IMR-90 (cell line): ENCODE measurements around the gene BRME1. TPM values are rescaled to one million over a fixed set of nuclear protein-coding genes. Genes with fewer than 3 reads are reported as not detected.

Source experiments
- ATAC-seq: fragments of 200-7000 bp; cut with Tn5 transposase; 2 replicates; pipeline ENCODE4 v1.9.1; 2020; ENCODE audit warnings: low read depth, mild to moderate bottlenecking, moderate library complexity
- BruUV-seq: library from RNA; stranded (reverse); fragments of 400-500 nt; replicated peaks from 2 replicates; lab custom pipeline; 2021; lab: Mats Ljungman, UMichigan
- CTCF ChIA-PET: fragments of 300-600 bp; formaldehyde crosslinking; extraction: SDS; loops from one replicate; lab custom pipeline; 2021; ENCODE audit warnings: antibody characterized with exemption; lab: Yijun Ruan, JAX
- POLR2A ChIA-PET: fragments of 300-600 bp; sonication (Branson Sonifier 250); formaldehyde crosslinking; loops from one replicate; lab custom pipeline; 2022; ENCODE audit warnings: antibody characterized with exemption; ENCODE audit not compliant: unreplicated experiment; lab: Charles Lee
- DNase-seq: peaks from one replicate; pipeline ENCODE4 v3.0.0; 2013
- H2AFZ ChIP-seq: replicated peaks from 2 replicates; pipeline ENCODE3; 2013; ENCODE audit warnings: low read length, mild to moderate bottlenecking; ENCODE audit not compliant: poor library complexity
- H2AK5ac ChIP-seq: 2 replicates; pipeline ENCODE4 v1.6.1; 2013; ENCODE audit warnings: low read depth, low read length, inconsistent platforms
- H2AK9ac ChIP-seq: replicated peaks from 2 replicates; pipeline ENCODE3; 2013; ENCODE audit warnings: mild to moderate bottlenecking, low read depth, low read length, moderate library complexity; ENCODE audit not compliant: poor library complexity
- H2BK120ac ChIP-seq: 2 replicates; pipeline ENCODE4 v1.6.1; 2013; ENCODE audit warnings: low read depth, low read length, inconsistent platforms
- H2BK15ac ChIP-seq: 3 replicates; pipeline ENCODE4 v1.6.1; 2013; ENCODE audit warnings: low read depth, low read length, inconsistent platforms
- H2BK20ac ChIP-seq: 2 replicates; pipeline ENCODE4 v1.6.1; 2013; ENCODE audit warnings: low read depth, mild to moderate bottlenecking, inconsistent platforms, low read length, moderate library complexity
- H2BK5ac ChIP-seq: 2 replicates; pipeline ENCODE4 v1.6.1; 2013; ENCODE audit warnings: mild to moderate bottlenecking, low read depth, low read length, inconsistent platforms; ENCODE audit not compliant: poor library complexity, severe bottlenecking
- H3K14ac ChIP-seq: replicated peaks from 2 replicates; pipeline ENCODE4 v1.6.1; 2013; ENCODE audit warnings: low read depth, low read length, inconsistent platforms
- H3K18ac ChIP-seq: 2 replicates; pipeline ENCODE4 v1.6.1; 2013; ENCODE audit warnings: low read depth, low read length, control low read depth
- H3K23ac ChIP-seq: 2 replicates; pipeline ENCODE4 v1.6.1; 2013; ENCODE audit warnings: low read depth, low read length, inconsistent platforms
- H3K27ac ChIP-seq: 2 replicates; pipeline ENCODE4 v1.5.1; 2013; ENCODE audit warnings: mild to moderate bottlenecking, control low read depth, low read length; ENCODE audit not compliant: insufficient read depth
- H3K27me3 ChIP-seq: 2 replicates; pipeline ENCODE4 v1.6.1; 2013; ENCODE audit warnings: low read length; ENCODE audit not compliant: control insufficient read depth, insufficient read depth
- H3K36me3 ChIP-seq: 2 replicates; pipeline ENCODE4 v1.6.1; 2013; ENCODE audit warnings: low read length, mixed read lengths; ENCODE audit not compliant: control insufficient read depth, insufficient read depth
- H3K4ac ChIP-seq: 2 replicates; pipeline ENCODE4 v1.6.1; 2013; ENCODE audit warnings: low read depth, low read length, inconsistent platforms
- H3K4me1 ChIP-seq: 2 replicates; pipeline ENCODE4 v1.6.1; 2013; ENCODE audit warnings: low read length, mixed read lengths; ENCODE audit not compliant: control insufficient read depth, insufficient read depth
- H3K4me2 ChIP-seq: 2 replicates; pipeline ENCODE4 v1.6.1; 2013; ENCODE audit warnings: low read depth, mild to moderate bottlenecking, control low read depth, low read length, moderate library complexity
- H3K4me3 ChIP-seq: 2 replicates; pipeline ENCODE4 v1.5.1; 2013; ENCODE audit warnings: low read depth, mild to moderate bottlenecking, control low read depth, low read length, moderate library complexity; ENCODE audit not compliant: insufficient read depth
- H3K56ac ChIP-seq: 2 replicates; pipeline ENCODE4 v1.6.1; 2013; ENCODE audit warnings: low read length, inconsistent platforms; ENCODE audit not compliant: insufficient read depth; ENCODE audit errors: extremely low read depth
- H3K79me1 ChIP-seq, 2 experiments: 2 replicates each; pipeline ENCODE4 v1.6.1; 2013; ENCODE audit warnings: low read length in 2 of 2, inconsistent platforms in 1 of 2, low read depth in 1 of 2
- H3K9ac ChIP-seq: 2 replicates; pipeline ENCODE4 v1.6.1; 2013; ENCODE audit warnings: low read depth, low read length, control low read depth
- H3K9me1 ChIP-seq: 2 replicates; pipeline ENCODE4 v1.6.1; 2013; ENCODE audit warnings: low read length, inconsistent platforms; ENCODE audit not compliant: insufficient read depth
- H3K9me3 ChIP-seq: 2 replicates; pipeline ENCODE4 v1.6.1; 2013; ENCODE audit warnings: low read length; ENCODE audit not compliant: control insufficient read depth, insufficient read depth
- H4K20me1 ChIP-seq: 2 replicates; pipeline ENCODE4 v1.6.1; 2013; ENCODE audit warnings: low read length, inconsistent platforms; ENCODE audit not compliant: insufficient read depth
- H4K5ac ChIP-seq: 2 replicates; pipeline ENCODE4 v1.6.1; 2013; ENCODE audit warnings: mild to moderate bottlenecking, low read depth, low read length, control low read depth
- H4K8ac ChIP-seq, 2 experiments: 2 replicates each; pipeline ENCODE4 v1.6.1; 2013; ENCODE audit warnings: low read depth in 2 of 2, low read length in 2 of 2, control low read depth in 1 of 2, inconsistent platforms in 1 of 2
- H4K91ac ChIP-seq: 2 replicates; pipeline ENCODE4 v1.6.1; 2013; ENCODE audit warnings: low read depth, low read length, inconsistent platforms; ENCODE audit not compliant: insufficient read depth
- BHLHE40 ChIP-seq: fragments of 150-350 bp; IDR thresholded peaks from 2 replicates; pipeline ENCODE4 v1.6.1; 2016; ENCODE audit warnings: mild to moderate bottlenecking, low read depth, low read length
- CEBPB ChIP-seq: IDR thresholded peaks from 2 replicates; pipeline ENCODE4 v1.6.1; 2012; ENCODE audit warnings: low read depth, low read length, improper control_type of control experiment
- CHD1 ChIP-seq: IDR thresholded peaks from 2 replicates; pipeline ENCODE4 v1.6.1; 2012; ENCODE audit warnings: low read depth, low read length, improper control_type of control experiment
- FOS ChIP-seq: fragments of 150-350 bp; IDR thresholded peaks from 2 replicates; pipeline ENCODE4 v1.6.1; 2016; ENCODE audit warnings: low read depth, low read length
- MAFK ChIP-seq: IDR thresholded peaks from 2 replicates; pipeline ENCODE4 v1.6.1; 2012; ENCODE audit warnings: low read depth, low read length, improper control_type of control experiment
- MAZ ChIP-seq: IDR thresholded peaks from 2 replicates; pipeline ENCODE4 v1.6.1; 2012; ENCODE audit warnings: low read depth, mild to moderate bottlenecking, low read length, improper control_type of control experiment, moderate library complexity, borderline replicate concordance
- MXI1 ChIP-seq: IDR thresholded peaks from 2 replicates; pipeline ENCODE4 v1.6.1; 2012; ENCODE audit warnings: low read depth, mild to moderate bottlenecking, low read length, moderate library complexity, borderline replicate concordance
- NFE2L2 ChIP-seq: fragments of 150-350 bp; IDR thresholded peaks from 2 replicates; pipeline ENCODE4 v1.6.1; 2016; ENCODE audit warnings: low read depth, mild to moderate bottlenecking, low read length
- POLR2A ChIP-seq: IDR thresholded peaks from 2 replicates; pipeline ENCODE4 v1.6.1; 2012; ENCODE audit warnings: mild to moderate bottlenecking, low read depth, low read length
- RAD21 ChIP-seq: IDR thresholded peaks from 2 replicates; pipeline ENCODE4 v1.6.1; 2012; ENCODE audit warnings: low read length, improper control_type of control experiment
- RCOR1 ChIP-seq: IDR thresholded peaks from 2 replicates; pipeline ENCODE4 v1.6.1; 2012; ENCODE audit warnings: mild to moderate bottlenecking, low read length, improper control_type of control experiment; ENCODE audit not compliant: insufficient replicate concordance
- RFX5 ChIP-seq: IDR thresholded peaks from 2 replicates; pipeline ENCODE4 v1.8.0; 2012; ENCODE audit warnings: low read depth, mild to moderate bottlenecking, low read length, moderate library complexity
- SMC3 ChIP-seq: fragments of 150-350 bp; IDR thresholded peaks from 2 replicates; pipeline ENCODE4 v1.6.1; 2016; ENCODE audit warnings: low read depth, mild to moderate bottlenecking, antibody characterized with exemption, low read length, moderate library complexity
- WGBS, 2 experiments: methylation state at CpG; one replicate each; pipeline versions ENCODE4 v1.1.5 to v1.1.7; 2013; ENCODE audit warnings: missing lambda C conversion rate in 2 of 2; ENCODE audit not compliant: insufficient read length in 1 of 2; ENCODE audit errors: extremely low coverage in 2 of 2; 5-methylcytosine and 5-hydroxymethylcytosine counted together
- dilution Hi-C: fragments of 300-500 bp; cut with HindIII; formaldehyde crosslinking; loops from one replicate; pipeline ENCODE4 v1.14.3; 2018; ENCODE audit warnings: low sequenced_read_pairs; ENCODE audit not compliant: unreplicated experiment
- in situ Hi-C: fragments of 300-500 bp; cut with MboI; formaldehyde crosslinking; loops from 3 replicates; pipeline ENCODE4 v1.14.3; 2019; ENCODE audit warnings: low sequenced_read_pairs, inconsistent platforms, mixed read lengths
- intact Hi-C: fragments of 100-400 bp; cut with micrococcal nuclease; formaldehyde crosslinking; loops from 2 replicates; pipeline ENCODE4 v1.10.0; 2022
- polyA plus RNA-seq, 3 experiments: library from polyadenylated mRNA; depleted of rRNA; stranded (reverse); fragments of >200 nt; gene quantifications; 2 replicates each; pipeline ENCODE4 v1.2.3, GENCODE V29; 2012; ENCODE audit warnings: low replicate concordance in 1 of 3
- total RNA-seq: library from RNA; depleted of rRNA; stranded (reverse); fragments of >200 nt; gene quantifications from 2 replicates; pipeline ENCODE4 v1.2.3, GENCODE V29; 2012
- TF ChIP-seq, protein P1 (sequence below): conservative IDR thresholded peaks from 2 replicates; pipeline ENCODE4 v1.5.1; 2012; ENCODE audit warnings: mild to moderate bottlenecking, low read depth, low read length, improper control_type of control experiment
- TF ChIP-seq, protein P2 (sequence below): fragments of 150-350 bp; IDR thresholded peaks from 2 replicates; pipeline ENCODE4 v1.6.1; 2016; ENCODE audit warnings: low read depth, mild to moderate bottlenecking, low read length, moderate library complexity, borderline replicate concordance
- TF ChIP-seq, protein P3 (sequence below): fragments of 150-350 bp; IDR thresholded peaks from 2 replicates; pipeline ENCODE4 v1.6.1; 2017; ENCODE audit warnings: mild to moderate bottlenecking, antibody characterized with exemption, low read length, low read depth

Gene BRME1
- total and polyA plus RNA-seq, 2 of the 4 experiments (the other 2 are of a cell fraction): 0.18 to 0.38 TPM

DNA sequence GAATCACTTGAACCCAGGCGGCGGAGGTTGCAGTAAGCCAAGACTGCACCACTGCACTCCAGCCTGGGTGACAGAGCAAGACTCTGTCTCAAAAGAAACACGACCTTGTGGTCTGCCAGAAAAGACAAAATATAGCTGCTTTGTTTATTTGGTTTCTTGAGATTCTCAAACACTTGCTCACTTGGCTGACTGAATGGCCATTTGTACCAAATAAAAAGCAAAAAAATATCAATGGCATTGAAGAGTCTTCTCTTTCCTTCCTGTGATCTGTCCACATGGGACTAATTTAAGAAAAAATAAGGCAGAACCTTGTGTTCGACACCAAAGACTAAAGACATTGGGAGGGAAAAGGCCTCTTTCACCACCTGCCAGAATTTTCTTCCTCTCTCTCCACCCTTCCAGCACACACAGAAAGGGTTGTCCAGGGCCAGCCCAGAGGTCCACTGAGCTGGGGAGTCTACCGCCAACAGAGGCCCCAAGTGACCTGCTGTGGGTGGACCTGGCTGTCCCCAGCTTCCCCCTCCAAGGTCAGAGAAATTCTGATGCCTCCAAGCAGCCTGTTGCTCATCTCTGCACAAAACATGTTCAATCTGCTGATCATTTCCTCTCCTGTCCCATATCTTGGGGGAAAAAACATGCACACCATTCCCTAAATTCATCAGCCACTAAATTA lies 5.9 kb downstream of the BRME1 start:
- no peaks in the 10 kb centered on the region for H3K79me1 ChIP-seq
- H3K23ac ChIP-seq: no peak overlapping the region
- H2AFZ ChIP-seq: no peak overlapping the region
- peaks cover 3% of the 10 kb centered on the region; the same call in 1 of the 2 replicates for H4K20me1 ChIP-seq
- no peak overlapping the region for H4K8ac ChIP-seq
- no peak overlapping the region for H4K91ac ChIP-seq
- no peak overlapping the region for H2BK15ac ChIP-seq
- no TSS peak for BruUV-seq
- DNase-seq (peak; percentile 36), ATAC-seq (peak; percentile 76)
- H2AK5ac ChIP-seq: no peak overlapping the region
- ChIA-PET CTCF (no interaction called here), POLR2A (no interaction called here)
- 0% methylated on average over 1 of the region's 5 CpGs; no CpG with 5 or more reads in 1 of the 2 experiments for WGBS, 2 experiments
- no peaks in the 10 kb centered on the region for H3K9me3 ChIP-seq
- H3K9ac ChIP-seq: no peak overlapping the region
- intact Hi-C loops: no loop called here
- in situ Hi-C loops: loop anchor here (25.0 kb wide), 1 partner anchor 437 kb away; no protein-coding TSS in a partner anchor
- no peak overlapping the region for H3K4me3 ChIP-seq
- H3K36me3 ChIP-seq: no peaks in the 10 kb centered on the region
- H3K14ac ChIP-seq: no peak overlapping the region
- no peak overlapping the region for H4K5ac ChIP-seq
- no peak overlapping the region for H3K4me2 ChIP-seq
- no peak overlapping the region for H2BK120ac ChIP-seq
- no peak overlapping the region for H2BK20ac ChIP-seq
- peaks cover 3% of the 10 kb centered on the region; the same call in 1 of the 2 replicates for H3K27me3 ChIP-seq
- no peak overlapping the region for H2AK9ac ChIP-seq
- TF ChIP-seq MAZ: no peak
- no peak for TF ChIP-seq MXI1
- no peak for TF ChIP-seq BHLHE40
- TF ChIP-seq RCOR1: no peak
- TF ChIP-seq CHD1: no peak
- TF ChIP-seq RAD21: no peak
- TF ChIP-seq, protein P1, sequence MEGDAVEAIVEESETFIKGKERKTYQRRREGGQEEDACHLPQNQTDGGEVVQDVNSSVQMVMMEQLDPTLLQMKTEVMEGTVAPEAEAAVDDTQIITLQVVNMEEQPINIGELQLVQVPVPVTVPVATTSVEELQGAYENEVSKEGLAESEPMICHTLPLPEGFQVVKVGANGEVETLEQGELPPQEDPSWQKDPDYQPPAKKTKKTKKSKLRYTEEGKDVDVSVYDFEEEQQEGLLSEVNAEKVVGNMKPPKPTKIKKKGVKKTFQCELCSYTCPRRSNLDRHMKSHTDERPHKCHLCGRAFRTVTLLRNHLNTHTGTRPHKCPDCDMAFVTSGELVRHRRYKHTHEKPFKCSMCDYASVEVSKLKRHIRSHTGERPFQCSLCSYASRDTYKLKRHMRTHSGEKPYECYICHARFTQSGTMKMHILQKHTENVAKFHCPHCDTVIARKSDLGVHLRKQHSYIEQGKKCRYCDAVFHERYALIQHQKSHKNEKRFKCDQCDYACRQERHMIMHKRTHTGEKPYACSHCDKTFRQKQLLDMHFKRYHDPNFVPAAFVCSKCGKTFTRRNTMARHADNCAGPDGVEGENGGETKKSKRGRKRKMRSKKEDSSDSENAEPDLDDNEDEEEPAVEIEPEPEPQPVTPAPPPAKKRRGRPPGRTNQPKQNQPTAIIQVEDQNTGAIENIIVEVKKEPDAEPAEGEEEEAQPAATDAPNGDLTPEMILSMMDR: no peak
- TF ChIP-seq POLR2A: no peak
- no peak for TF ChIP-seq CEBPB
- TF ChIP-seq SMC3: no peak
- TF ChIP-seq MAFK: no peak
- no peak for TF ChIP-seq NFE2L2
- TF ChIP-seq FOS: no peak
- TF ChIP-seq RFX5: no peak
- TF ChIP-seq, protein P2, sequence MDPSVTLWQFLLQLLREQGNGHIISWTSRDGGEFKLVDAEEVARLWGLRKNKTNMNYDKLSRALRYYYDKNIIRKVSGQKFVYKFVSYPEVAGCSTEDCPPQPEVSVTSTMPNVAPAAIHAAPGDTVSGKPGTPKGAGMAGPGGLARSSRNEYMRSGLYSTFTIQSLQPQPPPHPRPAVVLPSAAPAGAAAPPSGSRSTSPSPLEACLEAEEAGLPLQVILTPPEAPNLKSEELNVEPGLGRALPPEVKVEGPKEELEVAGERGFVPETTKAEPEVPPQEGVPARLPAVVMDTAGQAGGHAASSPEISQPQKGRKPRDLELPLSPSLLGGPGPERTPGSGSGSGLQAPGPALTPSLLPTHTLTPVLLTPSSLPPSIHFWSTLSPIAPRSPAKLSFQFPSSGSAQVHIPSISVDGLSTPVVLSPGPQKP: no peak
- TF ChIP-seq, protein P3, sequence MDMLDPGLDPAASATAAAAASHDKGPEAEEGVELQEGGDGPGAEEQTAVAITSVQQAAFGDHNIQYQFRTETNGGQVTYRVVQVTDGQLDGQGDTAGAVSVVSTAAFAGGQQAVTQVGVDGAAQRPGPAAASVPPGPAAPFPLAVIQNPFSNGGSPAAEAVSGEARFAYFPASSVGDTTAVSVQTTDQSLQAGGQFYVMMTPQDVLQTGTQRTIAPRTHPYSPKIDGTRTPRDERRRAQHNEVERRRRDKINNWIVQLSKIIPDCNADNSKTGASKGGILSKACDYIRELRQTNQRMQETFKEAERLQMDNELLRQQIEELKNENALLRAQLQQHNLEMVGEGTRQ: no peak
- peaks cover 3% of the 10 kb centered on the region for H3K4me1 ChIP-seq
- no peak overlapping the region for H3K18ac ChIP-seq
- no peak overlapping the region for H2BK5ac ChIP-seq
- no peak overlapping the region for H3K27ac ChIP-seq
- H3K9me1 ChIP-seq: 0 out of 2 replicates have a peak, but pooled peaks cover 2% of the 10 kb centered on the region
- no peak overlapping the region for H3K56ac ChIP-seq
- dilution Hi-C loops: no loop called here
- H3K4ac ChIP-seq: no peak overlapping the region
